Stomach (tissue), 9 donors: ENCODE results near the gene CCR7. TPM values are rescaled to one million over a fixed set of nuclear protein-coding genes. Genes with fewer than 3 reads are reported as not detected.

Experiments
- DNase-seq, 2 donors: peaks; one replicate each; pipeline versions ENCODE4 v3.0.0 to v3.0.0-alpha.2; 2013 to 2019
- H3K27ac ChIP-seq, 5 donors: fragments of 200-600 bp in 4 of 5; sonication (generic) in 4 of 5; one replicate each; pipeline ENCODE4 v1.5.1; 2013 to 2019; ENCODE audit warnings: mild to moderate bottlenecking in 1 of 5, moderate library complexity in 1 of 5
- H3K27me3 ChIP-seq, 3 donors: fragments of 200-600 bp; sonication (generic); one replicate each; pipeline ENCODE4 v1.5.1; 2017 to 2019; ENCODE audit warnings: mixed run types in 1 of 3
- H3K36me3 ChIP-seq, 4 donors: fragments of 200-600 bp; sonication (generic); 1 replicate in 3 of 4; 2 replicates in 1 of 4; pipeline ENCODE4 v1.5.1; 2016 to 2019
- H3K4me1 ChIP-seq, 4 donors: fragments of 200-600 bp; sonication (generic); one replicate each; pipeline ENCODE4 v1.5.1; 2016 to 2019
- H3K4me3 ChIP-seq, 4 donors: fragments of 200-600 bp; sonication (generic) in 3 of 4; one replicate each; pipeline ENCODE4 v1.5.1; 2016 to 2019; ENCODE audit warnings: mild to moderate bottlenecking in 1 of 4
- H3K9me3 ChIP-seq, 4 donors: fragments of 200-600 bp; sonication (generic); one replicate each; pipeline ENCODE4 v1.5.1; 2016 to 2019
- CTCF ChIP-seq, 7 experiments: fragments of 450-650 bp in 4 of 7; fragments of 200-600 bp in 3 of 7; sonication (generic) in 3 of 7; IDR thresholded peaks; one replicate each; pipeline ENCODE4 v1.5.1; 2016 to 2019; ENCODE audit warnings: antibody characterized with exemption in 7 of 7, control low read depth in 2 of 7, mild to moderate bottlenecking in 1 of 7
- EP300 ChIP-seq: sonication (generic); formaldehyde crosslinking; IDR thresholded peaks from one replicate; pipeline ENCODE4 v1.6.1; 2017; ENCODE audit warnings: antibody characterized with exemption
- POLR2A ChIP-seq, 4 donors: fragments of 450-650 bp; IDR thresholded peaks; one replicate each; pipeline ENCODE4 v1.6.1; 2016; ENCODE audit warnings: antibody characterized with exemption in 4 of 4, control low read depth in 2 of 4, mild to moderate bottlenecking in 1 of 4, moderate library complexity in 1 of 4
- POLR2AphosphoS5 ChIP-seq, 3 donors: sonication (generic); formaldehyde crosslinking; IDR thresholded peaks; one replicate each; pipeline ENCODE4 v1.6.1; 2016; ENCODE audit warnings: antibody characterized with exemption in 3 of 3
- WGBS, 5 donors: extraction: QIAGEN DNeasy Blood & Tissue Kit in 3 of 5; methylation state at CpG; one replicate each; pipeline versions ENCODE4 v1.1.5 to v1.1.7; 2013 to 2018; 5-methylcytosine and 5-hydroxymethylcytosine counted together
- intact Hi-C: fragments of 100-400 bp; cut with DNase I; formaldehyde crosslinking; loops from one replicate; pipeline ENCODE4 v1.15.1; 2023; ENCODE audit warnings: low total_unique reads
- polyA plus RNA-seq, 3 donors: library from polyadenylated mRNA; stranded (reverse); fragments of 200-250 nt; gene quantifications; one replicate each; pipeline ENCODE4 v1.2.3, GENCODE V29; 2013
- total RNA-seq, 5 donors: library from RNA; depleted of rRNA; stranded (reverse); fragments of >200 nt; gene quantifications; one replicate each; pipeline versions ENCODE4 v1.1.0 to v1.2.3, GENCODE V29; 2014 to 2016
- donor health status: healthy with polysubstance abuse.
- donor health status: Bipolar disorder and iron deficiency.
- donor health status: healthy.

The CCR7 gene
- total and polyA plus RNA-seq, 8 donors = 0.92 to 3.1 (median 1.4) TPM; not detected in 5

- Histone ChIP-seq H3K4me1 (peaks cover 43 to 79% (median 58%) of the 10 kb centered on the region in 4 donors), H3K9me3 (no peaks in the 10 kb centered on the region), H3K27ac (peak overlapping the region in 3 of 5 donors; percentile 68 to 90 (median 90)), H3K36me3 (no peaks in the 10 kb centered on the region), H3K27me3 (peaks cover 0 to 8% (median 0%) of the 10 kb centered on the region in 3 donors), H3K4me3 (no peak overlapping the region)
- intact Hi-C loops = no loop called here
- TF ChIP-seq EP300 (no peak), POLR2A (IDR thresholded peaks at IDR 0.05) (no peak), CTCF (IDR thresholded peaks at IDR 0.05) (no peak), POLR2AphosphoS5 (IDR thresholded peaks at IDR 0.05) (no peak)
- peak; percentile 6 to 17 for DNase-seq
- 91 to 95% (median 94%) methylated on average over 26 of the region's 26 CpGs for WGBS, 5 donors
Observed at GRCh38 chr17:40555296-40556190, 9.7 kb downstream of the CCR7 start.

- Histone ChIP-seq H3K27me3 (peaks cover 0 to 8% (median 0%) of the 10 kb centered on the region in 3 donors), H3K4me3 (no peak overlapping the region), H3K36me3 (no peaks in the 10 kb centered on the region), H3K4me1 (peaks cover 41 to 79% (median 56%) of the 10 kb centered on the region in 4 donors), H3K9me3 (no peaks in the 10 kb centered on the region), H3K27ac (peak overlapping the region in 4 of 5 donors; percentile 84 to 92 (median 90))
- DNase-seq = peak; percentile 8 to 21
- no peak for TF ChIP-seq POLR2A (IDR thresholded peaks at IDR 0.05)
- TF ChIP-seq CTCF (IDR thresholded peaks at IDR 0.05) = no peak
- 95 to 97% (median 96%) methylated on average over 27 of the region's 27 CpGs for WGBS, 5 donors
- intact Hi-C loops = no loop called here
Observed at GRCh38 chr17:40554646-40555295, 10.5 kb downstream of the CCR7 start.

- intact Hi-C loops = no loop called here
- Histone ChIP-seq H3K4me1 (peaks cover 50 to 79% (median 59%) of the 10 kb centered on the region in 4 donors), H3K27ac (peak overlapping the region; percentile 0 to 92 (median 90)), H3K36me3 (no peaks in the 10 kb centered on the region), H3K9me3 (no peaks in the 10 kb centered on the region), H3K4me3 (peak overlapping the region in 1 of 4 donors; percentile 2), H3K27me3 (peaks cover 0 to 8% (median 0%) of the 10 kb centered on the region in 3 donors)
- TF ChIP-seq EP300 (no peak), POLR2AphosphoS5 (IDR thresholded peaks at IDR 0.05) (peak in 1 of 3 donors; percentile 52)
- WGBS, 5 donors = 44 to 52% (median 50%) methylated on average over 19 of the region's 19 CpGs
- peak; percentile 25 to 65 for DNase-seq
Observed at GRCh38 chr17:40553694-40554534, 11.4 kb downstream of the CCR7 start.

GRCh38 chr17:40552806-40553693, 12.2 kb downstream of the CCR7 start:
- no peak overlapping the region for H3K4me3 ChIP-seq

More at GRCh38 chr17:40552806-40553693, 12.2 kb downstream of the CCR7 start:
- Histone ChIP-seq H3K9me3 (no peaks in the 10 kb centered on the region), H3K27me3 (peaks cover 0 to 8% (median 0%) of the 10 kb centered on the region in 3 donors), H3K4me1 (peaks cover 57 to 79% (median 65%) of the 10 kb centered on the region in 4 donors), H3K27ac (peak overlapping the region; percentile 58 to 92 (median 90)), H3K36me3 (no peaks in the 10 kb centered on the region)
- peak; percentile 9 to 20 for DNase-seq
- no peak for TF ChIP-seq CTCF (IDR thresholded peaks at IDR 0.05)
- TF ChIP-seq POLR2AphosphoS5 (IDR thresholded peaks at IDR 0.05) = no peak
- no peak for TF ChIP-seq EP300
- TF ChIP-seq POLR2A (IDR thresholded peaks at IDR 0.05) = no peak
- 78 to 82% (median 78%) methylated on average over 12 of the region's 12 CpGs for WGBS, 5 donors
- intact Hi-C loops = no loop called here
